ENCODE data around the gene ASF1B. TPM values are rescaled to one million over a fixed set of nuclear protein-coding genes. Genes with fewer than 3 reads are reported as not detected.

ASF1B gene
- total and polyA plus RNA-seq, 2 donors (not counting 1 experiment from before 2014, with no cell fraction given) = 2.6 to 6.5 TPM

DNA sequence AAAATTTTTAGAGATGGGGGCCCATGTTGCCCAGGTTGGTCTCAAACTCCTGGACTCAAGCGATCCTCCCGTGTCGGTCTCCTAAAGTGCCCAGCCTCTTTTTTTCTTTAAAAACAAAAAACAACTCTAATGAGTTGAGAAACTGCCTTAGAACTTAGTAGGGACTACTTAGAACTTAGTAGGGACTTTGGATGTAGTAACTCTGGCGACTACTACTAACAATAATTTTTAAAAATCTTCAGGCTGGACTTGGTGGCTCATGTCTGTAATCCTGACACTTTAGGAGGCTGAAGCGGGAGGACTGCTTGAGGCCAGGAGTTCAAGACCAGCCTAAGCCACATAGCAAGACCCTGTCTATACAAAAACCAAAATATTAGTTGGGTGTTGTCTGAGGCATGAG, 50.3 kb downstream of the ASF1B start:
- H3K4me3 ChIP-seq (replicated peaks in 1 of 4; ENCODE audit: control extremely low read depth in 1 of 4, insufficient read depth in 1 of 4, low read depth in 3 of 4, low read length in 4 of 4) = no peak overlapping the region
- H2AFZ ChIP-seq (ENCODE audit: low read length) = no peak overlapping the region
- no peaks in the 10 kb centered on the region for H3K4me1 ChIP-seq (ENCODE audit: control insufficient read depth, extremely low read depth, insufficient read depth, low read length)
- H4K20me1 ChIP-seq (ENCODE audit: control insufficient read depth, extremely low read depth, insufficient read depth, low read length) = no peaks in the 10 kb centered on the region
- H3K27ac ChIP-seq (ENCODE audit: insufficient read depth, low read length) = no peak overlapping the region
- H3K79me2 ChIP-seq (ENCODE audit: control insufficient read depth, insufficient read depth, low read length) = no peaks in the 10 kb centered on the region
- peaks cover 9% of the 10 kb centered on the region for H3K36me3 ChIP-seq (ENCODE audit: control insufficient read depth, insufficient read depth, low read length)
- H3K4me2 ChIP-seq (ENCODE audit: extremely low read depth, insufficient read depth, low read length) = no peak overlapping the region
- no peak overlapping the region for H3K9ac ChIP-seq (ENCODE audit: insufficient read depth, low read length)
- no peak for DNase-seq (ENCODE audit: low read depth in 2 of 2)
- H3K27me3 ChIP-seq (ENCODE audit: control insufficient read depth, insufficient read depth, low read length) = no peaks in the 10 kb centered on the region
- TF ChIP-seq CTCF (conservative IDR thresholded peaks at IDR 0.05 in 1 of 2, IDR thresholded peaks at IDR 0.05 in 1 of 2; ENCODE audit: low read depth in 1 of 2, low read length in 2 of 2) (no peak), EZH2 (IDR thresholded peaks at IDR 0.05; ENCODE audit: low read length, missing control alignments) (no peak)
- H3K9me3 ChIP-seq (ENCODE audit: control insufficient read depth, insufficient read depth, low read depth, low read length) = no peaks in the 10 kb centered on the region

DNA sequence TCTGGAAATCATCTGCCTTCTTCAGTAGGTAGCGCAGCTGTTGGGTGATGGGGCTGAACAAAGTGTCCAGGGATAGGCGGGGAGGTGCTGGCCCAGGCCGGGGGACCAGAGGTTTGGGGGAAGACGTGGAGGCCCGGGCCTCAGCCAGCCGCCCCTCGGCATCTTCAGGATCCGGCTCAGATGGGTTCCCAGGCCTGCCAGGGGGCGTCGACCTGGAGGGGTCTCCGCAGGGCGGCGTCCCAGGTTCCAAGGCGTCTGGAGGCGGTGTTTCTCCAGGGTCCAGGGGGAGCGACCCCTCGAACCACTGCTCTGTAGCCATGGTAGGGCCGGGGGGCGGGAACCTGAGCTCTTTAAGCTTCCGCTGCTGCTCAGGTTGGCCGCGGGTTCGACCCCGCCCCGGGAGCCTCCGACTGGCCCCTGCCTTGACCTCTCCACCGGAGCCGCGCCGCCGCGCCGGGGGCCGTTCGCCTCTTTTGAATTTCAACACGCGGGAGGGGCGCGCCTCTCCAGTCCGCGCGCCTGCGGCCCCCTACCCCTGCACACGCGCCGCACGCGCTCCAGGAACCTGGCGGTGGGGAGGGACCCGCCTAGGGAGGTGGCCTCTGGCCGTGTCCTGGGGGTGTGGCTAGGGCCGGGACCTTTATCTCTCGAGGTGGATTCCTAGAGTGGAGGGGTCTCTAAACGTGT, 50.9 kb downstream of the ASF1B start, which contains the start of gene C19orf67:
C19orf67 (minus strand) TSS at position 475 of the 687 bp plus-strand sequence; CDS start at position 319, 156 bp downstream.
- no peak within 1 kb of the TSS for H3K4me3 ChIP-seq (replicated peaks in 1 of 4; ENCODE audit: control extremely low read depth in 1 of 4, insufficient read depth in 1 of 4, low read depth in 3 of 4, low read length in 4 of 4)
- no peak within 1 kb of the TSS for H3K4me2 ChIP-seq (ENCODE audit: extremely low read depth, insufficient read depth, low read length)
- H4K20me1 ChIP-seq (ENCODE audit: control insufficient read depth, extremely low read depth, insufficient read depth, low read length) = no peaks in the 10 kb centered on the region
- H3K4me1 ChIP-seq (ENCODE audit: control insufficient read depth, extremely low read depth, insufficient read depth, low read length) = no peaks in the 10 kb centered on the region
- DNase-seq (ENCODE audit: low read depth in 2 of 2) = no peak
- H3K9me3 ChIP-seq (ENCODE audit: control insufficient read depth, insufficient read depth, low read depth, low read length) = no peaks in the 10 kb centered on the region
- no peak within 1 kb of the TSS for H3K9ac ChIP-seq (ENCODE audit: insufficient read depth, low read length)
- TF ChIP-seq EZH2 (IDR thresholded peaks at IDR 0.05; ENCODE audit: low read length, missing control alignments) (no peak), CTCF (conservative IDR thresholded peaks at IDR 0.05 in 1 of 2, IDR thresholded peaks at IDR 0.05 in 1 of 2; ENCODE audit: low read depth in 1 of 2, low read length in 2 of 2) (no peak)
- H3K27me3 ChIP-seq (ENCODE audit: control insufficient read depth, insufficient read depth, low read length) = no peaks in the 10 kb centered on the region
- H3K27ac ChIP-seq (ENCODE audit: insufficient read depth, low read length) = no peak within 1 kb of the TSS
- H2AFZ ChIP-seq (ENCODE audit: low read length) = no peak within 1 kb of the TSS
- H3K79me2 ChIP-seq (ENCODE audit: control insufficient read depth, insufficient read depth, low read length) = no peaks in the 10 kb centered on the region
- peaks cover 9% of the 10 kb centered on the region for H3K36me3 ChIP-seq (ENCODE audit: control insufficient read depth, insufficient read depth, low read length)

- TF ChIP-seq EZH2 (IDR thresholded peaks at IDR 0.05; ENCODE audit: low read length, missing control alignments) (no peak), CTCF (conservative IDR thresholded peaks at IDR 0.05 in 1 of 2, IDR thresholded peaks at IDR 0.05 in 1 of 2; ENCODE audit: low read depth in 1 of 2, low read length in 2 of 2) (no peak)
- H3K4me3 ChIP-seq (replicated peaks in 1 of 4; ENCODE audit: control extremely low read depth in 1 of 4, insufficient read depth in 1 of 4, low read depth in 3 of 4, low read length in 4 of 4) = peak overlapping the region in 2 of 4 experiments; percentile 65 to 86
- no peak overlapping the region for H3K9ac ChIP-seq (ENCODE audit: insufficient read depth, low read length)
These were observed 53.8 kb downstream of the ASF1B start for GRCh38 chr19:14082675-14082960.

More at GRCh38 chr19:14082675-14082960, 53.8 kb downstream of the ASF1B start:
- no peak overlapping the region for H3K4me2 ChIP-seq (ENCODE audit: extremely low read depth, insufficient read depth, low read length)
- H3K4me1 ChIP-seq (ENCODE audit: control insufficient read depth, extremely low read depth, insufficient read depth, low read length) = no peaks in the 10 kb centered on the region
- H3K79me2 ChIP-seq (ENCODE audit: control insufficient read depth, insufficient read depth, low read length) = no peaks in the 10 kb centered on the region
- no peak for DNase-seq (ENCODE audit: low read depth in 2 of 2)
- no peaks in the 10 kb centered on the region for H3K9me3 ChIP-seq (ENCODE audit: control insufficient read depth, insufficient read depth, low read depth, low read length)
- H2AFZ ChIP-seq (ENCODE audit: low read length) = no peak overlapping the region
- no peak overlapping the region for H3K27ac ChIP-seq (ENCODE audit: insufficient read depth, low read length)
- H3K36me3 ChIP-seq (ENCODE audit: control insufficient read depth, insufficient read depth, low read length) = no peaks in the 10 kb centered on the region
- H3K27me3 ChIP-seq (ENCODE audit: control insufficient read depth, insufficient read depth, low read length) = no peaks in the 10 kb centered on the region
- H4K20me1 ChIP-seq (ENCODE audit: control insufficient read depth, extremely low read depth, insufficient read depth, low read length) = no peaks in the 10 kb centered on the region

Measured in fibroblast of lung (primary cell).